Neural progenitor cell (in vitro differentiated cells): Measurements from ENCODE around the gene PIK3CD. TPM values are rescaled to one million over a fixed set of nuclear protein-coding genes. Genes with fewer than 3 reads are reported as not detected.

Experiments
- DNase-seq: peaks from one replicate; pipeline ENCODE4 v3.0.0-alpha.2; 2016; ENCODE audit warnings: low spot score
- H2AFZ ChIP-seq: fragments of 200-600 bp; sonication (generic); replicated peaks from 2 replicates; pipeline ENCODE4 v1.6.1; 2016; ENCODE audit warnings: antibody characterized with exemption
- H3F3A ChIP-seq: fragments of 200-600 bp; sonication (generic); 2 replicates; pipeline ENCODE4 v1.6.1; 2016; ENCODE audit warnings: antibody characterized with exemption, low read depth
- H3K27ac ChIP-seq: fragments of 200-600 bp; sonication (generic); 2 replicates; pipeline ENCODE4 v1.5.1; 2016; ENCODE audit warnings: mild to moderate bottlenecking
- H3K27me3 ChIP-seq: fragments of 200-600 bp; sonication (generic); 2 replicates; pipeline ENCODE4 v1.6.1; 2016; ENCODE audit warnings: mild to moderate bottlenecking, moderate library complexity
- H3K36me3 ChIP-seq: fragments of 200-600 bp; sonication (generic); 2 replicates; pipeline ENCODE4 v1.5.1; 2016
- H3K4me1 ChIP-seq: fragments of 200-600 bp; sonication (generic); 2 replicates; pipeline ENCODE4 v1.6.1; 2016; ENCODE audit warnings: mixed run types
- H3K4me2 ChIP-seq: fragments of 200-600 bp; sonication (generic); 2 replicates; pipeline ENCODE4 v1.6.1; 2016
- H3K4me3 ChIP-seq: fragments of 200-600 bp; sonication (generic); 2 replicates; pipeline ENCODE4 v1.5.1; 2016
- H3K79me2 ChIP-seq: fragments of 200-600 bp; sonication (generic); 2 replicates; pipeline ENCODE4 v1.6.1; 2016; ENCODE audit warnings: low read depth
- H3K9ac ChIP-seq: fragments of 200-600 bp; sonication (generic); 2 replicates; pipeline ENCODE4 v1.6.1; 2016
- H3K9me3 ChIP-seq: fragments of 200-600 bp; sonication (generic); 2 replicates; pipeline ENCODE4 v1.5.1; 2016; ENCODE audit warnings: low read depth
- H4K20me1 ChIP-seq: fragments of 200-600 bp; sonication (generic); 2 replicates; pipeline ENCODE4 v1.6.1; 2016; ENCODE audit warnings: low read depth
- H3K27ac Mint-ChIP-seq: 3 replicates; pipeline ENCODE4 v1.8.0; 2021; ENCODE audit warnings: mixed read lengths
- H3K27me3 Mint-ChIP-seq: 2 replicates; pipeline ENCODE4 v1.8.0; 2022; ENCODE audit warnings: low read depth, mild to moderate bottlenecking, inconsistent platforms, moderate library complexity, mixed read lengths; ENCODE audit not compliant: insufficient read depth
- H3K36me3 Mint-ChIP-seq: 3 replicates; pipeline ENCODE4 v1.8.0; 2021; ENCODE audit warnings: mixed read lengths
- H3K4me1 Mint-ChIP-seq: 3 replicates; pipeline ENCODE4 v1.8.0; 2021; ENCODE audit warnings: mixed read lengths
- H3K4me3 Mint-ChIP-seq: 3 replicates; pipeline ENCODE4 v1.8.0; 2021; ENCODE audit warnings: mild to moderate bottlenecking, moderate library complexity, mixed read lengths
- H3K9me3 Mint-ChIP-seq: 3 replicates; pipeline ENCODE4 v1.8.0; 2020; ENCODE audit warnings: mixed read lengths
- CTCF ChIP-seq: fragments of 200-600 bp; sonication (generic); IDR thresholded peaks from 2 replicates; pipeline ENCODE4 v1.5.1; 2017; ENCODE audit warnings: antibody characterized with exemption, mild to moderate bottlenecking
- EZH2 ChIP-seq: fragments of 200-600 bp; sonication (generic); IDR thresholded peaks from 2 replicates; pipeline ENCODE4 v1.6.1; 2017; ENCODE audit warnings: antibody characterized with exemption, mild to moderate bottlenecking, moderate library complexity
- EZH2phosphoT487 ChIP-seq: fragments of 200-600 bp; sonication (generic); IDR thresholded peaks from 2 replicates; pipeline ENCODE4 v1.6.1; 2017; ENCODE audit warnings: antibody characterized with exemption
- total RNA-seq: library from RNA; depleted of rRNA; stranded (reverse); fragments of >200 nt; gene quantifications from 2 replicates; pipeline ENCODE4 v1.2.3, GENCODE V29; 2015; ENCODE audit warnings: low replicate concordance

PIK3CD gene
- total RNA-seq, 1 donor from 2014 or later = 5.0 TPM

DNA sequence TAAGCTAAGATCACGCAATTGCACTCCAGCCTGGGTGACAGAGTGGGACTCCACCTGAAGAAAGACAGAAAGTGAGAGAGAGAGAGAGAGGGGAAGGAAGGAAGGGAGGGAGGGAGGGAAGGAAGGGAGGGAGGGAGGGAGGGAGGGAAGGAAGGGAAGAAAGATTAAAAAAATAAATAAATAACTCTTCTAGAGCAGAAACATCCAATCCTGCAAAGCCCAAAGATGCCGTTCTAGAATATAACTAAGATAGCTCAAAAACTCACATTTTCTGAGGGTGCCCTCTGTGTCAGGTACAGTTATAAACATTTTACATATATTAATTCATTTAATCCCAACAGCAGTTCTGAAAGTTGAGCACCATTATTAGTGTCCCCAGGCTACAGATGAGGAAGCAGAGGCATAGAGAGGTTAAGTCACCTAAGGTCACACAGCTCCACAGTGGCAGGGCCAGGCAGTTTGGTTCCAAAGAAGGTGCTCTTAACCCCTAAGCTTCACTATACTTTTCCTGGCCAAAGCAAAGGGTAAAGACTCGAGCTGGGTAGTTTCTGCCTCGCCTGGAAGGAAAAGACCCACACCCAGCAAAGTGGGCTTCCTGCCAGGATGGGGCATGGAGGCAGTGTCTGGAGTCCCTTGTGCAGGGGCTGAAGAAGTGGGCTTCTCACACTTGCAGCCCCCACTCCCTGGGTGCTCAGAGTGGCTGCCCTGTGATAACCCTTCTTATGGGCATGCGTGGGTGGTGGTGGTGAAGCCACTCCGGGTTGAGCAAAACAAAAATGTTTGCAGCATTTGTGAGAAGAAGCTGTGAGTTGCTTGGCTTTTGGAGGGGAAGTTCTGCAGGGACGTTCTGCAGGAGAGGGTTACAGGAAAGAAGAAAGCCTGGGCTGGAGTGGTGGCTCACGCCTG, 7.9 kb upstream of the PIK3CD start:
- H3K4me1 Mint-ChIP-seq = no peaks in the 10 kb centered on the region
- no peaks in the 10 kb centered on the region for H3K36me3 Mint-ChIP-seq
- no peak overlapping the region for H3K27ac Mint-ChIP-seq
- TF ChIP-seq EZH2 (no peak), EZH2phosphoT487 (no peak), CTCF (no peak)
- no peak for DNase-seq
- H3K9ac ChIP-seq = no peak overlapping the region
- peaks cover 15% of the 10 kb centered on the region for H3K27me3 Mint-ChIP-seq
- no peaks in the 10 kb centered on the region for H3K9me3 ChIP-seq
- no peak overlapping the region for H3K4me2 ChIP-seq
- H3K4me3 ChIP-seq = no peak overlapping the region
- H3K4me3 Mint-ChIP-seq = no peak overlapping the region
- H3K27ac ChIP-seq = no peak overlapping the region
- H3K79me2 ChIP-seq = no peaks in the 10 kb centered on the region
- H3K9me3 Mint-ChIP-seq = no peaks in the 10 kb centered on the region
- H3K36me3 ChIP-seq = no peaks in the 10 kb centered on the region
- H4K20me1 ChIP-seq = no peaks in the 10 kb centered on the region
- H3F3A ChIP-seq = no peaks in the 10 kb centered on the region
- H2AFZ ChIP-seq = no peak overlapping the region
- no peaks in the 10 kb centered on the region for H3K4me1 ChIP-seq
- H3K27me3 ChIP-seq = no peaks in the 10 kb centered on the region

DNA sequence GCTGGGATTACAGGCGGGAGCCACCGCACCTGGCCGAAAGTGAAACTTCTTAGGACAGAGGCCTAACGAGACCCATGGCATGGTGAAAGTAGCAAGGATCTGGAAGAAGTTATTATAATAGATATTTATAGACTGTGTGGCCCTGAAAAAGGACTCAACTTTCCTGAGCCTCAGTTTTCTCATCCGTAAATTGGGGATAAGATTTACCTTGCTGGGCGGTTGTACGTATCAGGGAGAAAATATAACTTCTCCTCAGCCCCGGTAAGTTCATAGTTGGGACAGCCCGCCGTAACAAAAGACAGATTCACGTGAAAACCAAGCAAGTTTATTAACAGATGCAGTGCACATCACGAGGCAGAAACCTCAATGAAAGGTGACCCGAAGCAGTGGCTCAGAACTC, 5.5 kb upstream of the PIK3CD start:
- H3K4me3 Mint-ChIP-seq = no peak overlapping the region
- H3K36me3 ChIP-seq = no peaks in the 10 kb centered on the region
- no peak overlapping the region for H2AFZ ChIP-seq
- no peaks in the 10 kb centered on the region for H4K20me1 ChIP-seq
- TF ChIP-seq CTCF = no peak
- TF ChIP-seq EZH2 = no peak
- no peak for TF ChIP-seq EZH2phosphoT487
- H3K27ac ChIP-seq = no peak overlapping the region
- no peaks in the 10 kb centered on the region for H3F3A ChIP-seq
- peaks cover 19% of the 10 kb centered on the region for H3K27me3 ChIP-seq
- DNase-seq = no peak
- H3K4me3 ChIP-seq = no peak overlapping the region
- no peak overlapping the region for H3K27ac Mint-ChIP-seq
- H3K4me2 ChIP-seq = no peak overlapping the region
- peaks cover 28% of the 10 kb centered on the region for H3K27me3 Mint-ChIP-seq
- no peaks in the 10 kb centered on the region for H3K9me3 Mint-ChIP-seq
- H3K4me1 ChIP-seq = no peaks in the 10 kb centered on the region
- no peaks in the 10 kb centered on the region for H3K4me1 Mint-ChIP-seq
- no peaks in the 10 kb centered on the region for H3K79me2 ChIP-seq
- H3K36me3 Mint-ChIP-seq = no peaks in the 10 kb centered on the region
- no peaks in the 10 kb centered on the region for H3K9me3 ChIP-seq
- no peak overlapping the region for H3K9ac ChIP-seq

DNA sequence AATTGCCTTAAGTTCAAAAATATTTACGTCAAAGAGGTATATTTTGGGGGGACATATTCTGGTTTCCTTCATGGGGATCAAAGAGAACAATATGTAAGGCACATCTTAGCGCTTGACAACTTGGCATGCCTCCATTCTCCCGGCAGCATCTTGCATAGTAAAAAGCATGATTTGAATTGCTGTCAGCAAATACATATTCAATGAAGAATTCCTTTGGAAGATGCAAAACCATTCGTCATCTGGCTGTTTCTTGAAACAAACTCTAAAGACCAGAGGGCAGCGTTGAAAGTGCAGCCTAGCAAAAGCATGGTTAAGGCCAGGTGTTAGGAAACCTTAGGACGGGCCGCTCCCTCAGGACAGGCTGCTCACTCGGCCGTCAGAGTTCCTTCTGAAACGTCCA, 3.4 kb upstream of the PIK3CD start:
- H3K4me3 ChIP-seq = no peak overlapping the region
- Mint-ChIP-seq H3K9me3 (peaks cover 3% of the 10 kb centered on the region), H3K4me1 (peaks cover 6% of the 10 kb centered on the region), H3K27ac (no peak overlapping the region), H3K36me3 (no peaks in the 10 kb centered on the region), H3K27me3 (peaks cover 44% of the 10 kb centered on the region), H3K4me3 (no peak overlapping the region)
- no peak overlapping the region for H3K27ac ChIP-seq
- H3K27me3 ChIP-seq = peaks cover 40% of the 10 kb centered on the region
- H3K4me2 ChIP-seq = no peak overlapping the region
- H3K36me3 ChIP-seq = no peaks in the 10 kb centered on the region
- H2AFZ ChIP-seq = no peak overlapping the region
- no peaks in the 10 kb centered on the region for H3K79me2 ChIP-seq
- H3K9ac ChIP-seq = no peak overlapping the region
- H3K9me3 ChIP-seq = no peaks in the 10 kb centered on the region
- no peaks in the 10 kb centered on the region for H3K4me1 ChIP-seq
- DNase-seq = no peak
- H4K20me1 ChIP-seq = no peaks in the 10 kb centered on the region
- no peak for TF ChIP-seq EZH2phosphoT487
- TF ChIP-seq CTCF = no peak
- TF ChIP-seq EZH2 = no peak
- H3F3A ChIP-seq = peaks cover 4% of the 10 kb centered on the region
